Stomach (tissue), 9 donors: ENCODE results near the gene SMC1A. TPM values are rescaled to one million over a fixed set of nuclear protein-coding genes. Genes with fewer than 3 reads are reported as not detected.
A peak's percentile ranks its signal among the peaks of the same experiment; 100 is the strongest.

Experiments used
- DNase-seq, 2 donors: peaks; one replicate each; pipeline versions ENCODE4 v3.0.0 to v3.0.0-alpha.2; 2013 to 2019
- H3K27ac ChIP-seq, 5 donors: fragments of 200-600 bp in 4 of 5; sonication (generic) in 4 of 5; one replicate each; pipeline ENCODE4 v1.5.1; 2013 to 2019; ENCODE audit warnings: mild to moderate bottlenecking in 1 of 5, moderate library complexity in 1 of 5
- H3K27me3 ChIP-seq, 3 donors: fragments of 200-600 bp; sonication (generic); one replicate each; pipeline ENCODE4 v1.5.1; 2017 to 2019; ENCODE audit warnings: mixed run types in 1 of 3
- H3K36me3 ChIP-seq, 4 donors: fragments of 200-600 bp; sonication (generic); 1 replicate in 3 of 4; 2 replicates in 1 of 4; pipeline ENCODE4 v1.5.1; 2016 to 2019
- H3K4me1 ChIP-seq, 4 donors: fragments of 200-600 bp; sonication (generic); one replicate each; pipeline ENCODE4 v1.5.1; 2016 to 2019
- H3K4me3 ChIP-seq, 4 donors: fragments of 200-600 bp; sonication (generic) in 3 of 4; one replicate each; pipeline ENCODE4 v1.5.1; 2016 to 2019; ENCODE audit warnings: mild to moderate bottlenecking in 1 of 4
- H3K9me3 ChIP-seq, 4 donors: fragments of 200-600 bp; sonication (generic); one replicate each; pipeline ENCODE4 v1.5.1; 2016 to 2019
- EP300 ChIP-seq: sonication (generic); formaldehyde crosslinking; IDR thresholded peaks from one replicate; pipeline ENCODE4 v1.6.1; 2017; ENCODE audit warnings: antibody characterized with exemption
- POLR2A ChIP-seq, 4 donors: fragments of 450-650 bp; IDR thresholded peaks; one replicate each; pipeline ENCODE4 v1.6.1; 2016; ENCODE audit warnings: antibody characterized with exemption in 4 of 4, control low read depth in 2 of 4, mild to moderate bottlenecking in 1 of 4, moderate library complexity in 1 of 4
- POLR2AphosphoS5 ChIP-seq, 3 donors: sonication (generic); formaldehyde crosslinking; IDR thresholded peaks; one replicate each; pipeline ENCODE4 v1.6.1; 2016; ENCODE audit warnings: antibody characterized with exemption in 3 of 3
- WGBS, 5 donors: extraction: QIAGEN DNeasy Blood & Tissue Kit in 3 of 5; methylation state at CpG; one replicate each; pipeline versions ENCODE4 v1.1.5 to v1.1.7; 2013 to 2018; 5-methylcytosine and 5-hydroxymethylcytosine counted together
- intact Hi-C: fragments of 100-400 bp; cut with DNase I; formaldehyde crosslinking; loops from one replicate; pipeline ENCODE4 v1.15.1; 2023; ENCODE audit warnings: low total_unique reads
- polyA plus RNA-seq, 3 donors: library from polyadenylated mRNA; stranded (reverse); fragments of 200-250 nt; gene quantifications; one replicate each; pipeline ENCODE4 v1.2.3, GENCODE V29; 2013
- total RNA-seq, 5 donors: library from RNA; depleted of rRNA; stranded (reverse); fragments of >200 nt; gene quantifications; one replicate each; pipeline versions ENCODE4 v1.1.0 to v1.2.3, GENCODE V29; 2014 to 2016
- TF ChIP-seq, protein P1 (sequence below), 7 experiments: fragments of 450-650 bp in 4 of 7; fragments of 200-600 bp in 3 of 7; sonication (generic) in 3 of 7; IDR thresholded peaks; one replicate each; pipeline ENCODE4 v1.5.1; 2016 to 2019; ENCODE audit warnings: antibody characterized with exemption in 7 of 7, control low read depth in 2 of 7, mild to moderate bottlenecking in 1 of 7
- donor health status: healthy with polysubstance abuse.
- donor health status: Bipolar disorder and iron deficiency.
- donor health status: healthy.

The SMC1A gene
- total and polyA plus RNA-seq, 8 donors: 4.3 to 31.2 (median 21.7) TPM

DNA sequence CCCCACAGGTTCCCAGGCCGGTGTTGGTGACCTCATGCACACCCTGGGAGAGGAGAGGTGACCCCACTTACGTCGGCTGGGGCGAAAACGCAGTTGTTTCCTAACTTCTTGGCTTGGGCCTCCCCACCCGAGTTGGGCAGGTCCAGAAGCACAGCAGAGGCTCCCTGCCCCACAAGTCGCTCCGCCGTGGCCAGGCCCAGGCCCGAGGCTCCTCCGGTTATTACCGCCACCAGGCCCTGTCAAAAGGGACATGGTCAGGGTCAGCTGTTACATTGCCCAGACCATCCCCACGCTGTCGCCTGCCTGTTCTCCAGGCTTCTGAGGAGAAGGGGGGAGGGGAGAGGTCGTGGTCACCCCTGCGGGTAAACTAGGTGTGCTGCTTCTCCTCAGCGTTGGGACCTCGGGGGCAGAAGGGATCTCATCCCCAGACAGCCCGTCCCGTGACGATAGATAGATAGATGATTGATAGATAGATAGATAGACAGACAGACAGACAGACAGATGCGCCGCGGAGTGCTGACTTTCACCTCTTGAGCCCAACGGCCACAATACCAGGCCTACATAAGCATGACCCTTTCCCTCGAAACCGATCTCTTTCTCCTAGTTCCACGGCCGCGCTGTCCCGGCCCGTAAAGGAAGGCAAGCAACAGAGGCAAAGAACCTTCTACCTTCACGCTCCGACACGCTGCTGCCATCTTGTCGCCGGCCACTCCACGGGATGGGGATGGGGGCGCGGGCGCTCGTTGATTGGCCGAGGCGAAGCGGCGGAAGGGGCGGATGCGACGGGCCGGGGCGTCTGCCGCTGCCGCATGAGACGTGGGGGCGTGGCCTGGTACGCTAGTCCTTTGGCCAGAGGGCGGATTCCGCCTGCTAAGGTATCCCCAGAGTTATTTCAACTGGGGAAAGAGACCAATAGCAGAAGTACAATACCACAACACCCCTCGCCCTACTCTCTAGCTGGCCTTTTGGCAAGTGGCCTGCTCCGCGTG lies 11.5 kb upstream of the SMC1A start, which contains the start of gene HSD17B10:
Gene HSD17B10, minus strand, starts transcription at position 720 of the 989 bp plus-strand sequence. Its CDS starts 25 bp downstream, at position 695.
- Histone ChIP-seq H3K9me3 (no peaks in the 10 kb centered on the region), H3K27me3 (peaks cover 0 to 15% (median 0%) of the 10 kb centered on the region in 3 donors), H3K36me3 (peaks cover 0 to 35% (median 30%) of the 10 kb centered on the region in 4 donors), H3K27ac (peak within 1 kb of the TSS; percentile 33 to 84 (median 74)), H3K4me1 (peaks cover 0 to 13% (median 10%) of the 10 kb centered on the region in 4 donors), H3K4me3 (peak within 1 kb of the TSS; percentile 52 to 72 (median 62))
- peak; percentile 92 to 96 for DNase-seq
- WGBS, 5 donors: 2 to 26% (median 8%) methylated on average over 27 to 61 of the region's 61 CpGs
- TF ChIP-seq EP300 (no peak), POLR2AphosphoS5 (IDR thresholded peaks at IDR 0.05) (peak; percentile 55 to 78 (median 56))
- intact Hi-C loops: loop anchor here (10.0 kb wide), 1 partner anchor 119 kb away; no protein-coding TSS in a partner anchor

DNA sequence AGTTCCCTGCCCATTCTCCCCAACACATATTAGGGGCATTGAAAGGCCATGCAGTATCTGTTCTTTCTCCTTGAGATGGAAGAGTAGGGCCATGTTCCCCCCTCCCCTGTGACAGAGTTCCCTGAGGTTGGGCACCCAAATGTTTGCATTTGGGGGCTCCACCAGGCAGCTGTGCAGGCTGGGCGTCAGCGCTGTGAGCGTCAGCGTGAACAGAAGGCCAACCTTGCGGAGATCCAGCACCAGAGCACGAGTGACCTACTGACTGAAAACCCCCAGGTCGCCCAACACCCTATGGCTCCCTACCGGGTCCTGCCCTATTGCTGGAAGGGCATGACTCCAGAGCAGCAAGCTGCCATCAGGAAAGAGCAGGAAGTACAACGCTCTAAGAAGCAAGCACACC lies 7.8 kb upstream of the SMC1A start:
- H3K4me1 ChIP-seq: peaks cover 0 to 13% (median 10%) of the 10 kb centered on the region in 4 donors
- 88 to 95% (median 92%) methylated on average over 9 of the region's 9 CpGs for WGBS, 5 donors
- H3K36me3 ChIP-seq: peaks cover 0 to 45% (median 34%) of the 10 kb centered on the region in 4 donors
- TF ChIP-seq, protein P1, sequence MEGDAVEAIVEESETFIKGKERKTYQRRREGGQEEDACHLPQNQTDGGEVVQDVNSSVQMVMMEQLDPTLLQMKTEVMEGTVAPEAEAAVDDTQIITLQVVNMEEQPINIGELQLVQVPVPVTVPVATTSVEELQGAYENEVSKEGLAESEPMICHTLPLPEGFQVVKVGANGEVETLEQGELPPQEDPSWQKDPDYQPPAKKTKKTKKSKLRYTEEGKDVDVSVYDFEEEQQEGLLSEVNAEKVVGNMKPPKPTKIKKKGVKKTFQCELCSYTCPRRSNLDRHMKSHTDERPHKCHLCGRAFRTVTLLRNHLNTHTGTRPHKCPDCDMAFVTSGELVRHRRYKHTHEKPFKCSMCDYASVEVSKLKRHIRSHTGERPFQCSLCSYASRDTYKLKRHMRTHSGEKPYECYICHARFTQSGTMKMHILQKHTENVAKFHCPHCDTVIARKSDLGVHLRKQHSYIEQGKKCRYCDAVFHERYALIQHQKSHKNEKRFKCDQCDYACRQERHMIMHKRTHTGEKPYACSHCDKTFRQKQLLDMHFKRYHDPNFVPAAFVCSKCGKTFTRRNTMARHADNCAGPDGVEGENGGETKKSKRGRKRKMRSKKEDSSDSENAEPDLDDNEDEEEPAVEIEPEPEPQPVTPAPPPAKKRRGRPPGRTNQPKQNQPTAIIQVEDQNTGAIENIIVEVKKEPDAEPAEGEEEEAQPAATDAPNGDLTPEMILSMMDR (IDR thresholded peaks at IDR 0.05): no peak
- TF ChIP-seq EP300 (no peak), POLR2AphosphoS5 (IDR thresholded peaks at IDR 0.05) (no peak), POLR2A (IDR thresholded peaks at IDR 0.05) (no peak)
- H3K27ac ChIP-seq: no peak overlapping the region
- intact Hi-C loops: loop anchor here (10.0 kb wide), 1 partner anchor 115 kb away; no protein-coding TSS in a partner anchor
- H3K4me3 ChIP-seq: no peak overlapping the region
- DNase-seq: no peak
- no peaks in the 10 kb centered on the region for H3K9me3 ChIP-seq
- peaks cover 0 to 10% (median 0%) of the 10 kb centered on the region in 3 donors for H3K27me3 ChIP-seq

DNA sequence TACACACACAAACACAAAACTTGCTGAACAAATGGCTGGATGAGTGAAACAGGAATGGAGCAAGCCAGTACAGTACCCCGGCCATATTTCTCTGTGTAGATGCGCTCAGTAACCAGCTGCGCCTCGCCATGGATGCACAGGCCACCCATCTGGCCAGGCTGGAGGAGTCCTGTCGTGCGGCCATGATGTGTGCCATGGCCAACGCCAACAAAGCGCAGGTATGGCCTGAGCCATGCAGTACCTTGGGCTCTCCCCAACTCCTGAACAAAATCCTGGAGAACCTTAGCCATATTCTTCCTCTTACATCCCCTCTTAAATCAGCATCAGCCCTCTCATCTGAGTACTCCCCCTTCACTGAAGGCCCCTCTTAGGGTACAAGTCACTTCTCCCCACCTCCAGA lies 7.3 kb upstream of the SMC1A start:
- Histone ChIP-seq H3K4me3 (no peak overlapping the region), H3K4me1 (peaks cover 0 to 12% (median 8%) of the 10 kb centered on the region in 4 donors), H3K27ac (no peak overlapping the region), H3K27me3 (peaks cover 0 to 10% (median 0%) of the 10 kb centered on the region in 3 donors), H3K36me3 (peaks cover 0 to 45% (median 34%) of the 10 kb centered on the region in 4 donors), H3K9me3 (no peaks in the 10 kb centered on the region)
- TF ChIP-seq, protein P1 (IDR thresholded peaks at IDR 0.05): no peak
- TF ChIP-seq POLR2A (IDR thresholded peaks at IDR 0.05) (no peak), POLR2AphosphoS5 (IDR thresholded peaks at IDR 0.05) (no peak), EP300 (no peak)
- DNase-seq: no peak
- WGBS, 5 donors: 94 to 99% (median 95%) methylated on average over 8 of the region's 8 CpGs
- intact Hi-C loops: loop anchor here (10.0 kb wide), 1 partner anchor 115 kb away; no protein-coding TSS in a partner anchor

DNA sequence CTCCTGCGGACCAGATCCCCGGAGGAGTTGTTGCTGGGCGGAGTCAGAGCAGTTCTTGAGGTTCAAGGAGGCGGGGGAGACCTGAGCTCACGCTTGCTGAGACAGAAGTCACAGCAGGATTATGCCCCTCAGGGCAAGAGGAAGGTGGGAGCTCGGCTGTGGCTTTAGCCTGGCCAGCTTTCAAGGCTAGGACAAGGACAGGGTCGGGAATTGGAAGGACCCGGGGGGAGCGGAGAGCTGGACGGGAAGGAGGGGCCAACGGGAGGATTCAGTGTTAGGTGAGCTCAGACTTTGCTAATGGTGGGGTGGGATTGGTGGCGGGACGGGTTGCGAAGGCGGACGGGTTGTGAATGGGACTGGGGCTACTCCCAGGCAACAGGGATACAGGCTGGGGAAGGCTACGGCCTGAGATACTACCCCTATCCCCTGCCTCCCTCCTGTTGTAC lies 430 bp upstream of the SMC1A start, which contains the start of gene RIBC1:
Gene RIBC1, plus strand, starts transcription at position 13 of the 446 bp plus-strand sequence. CDS start 3,404 bp downstream, outside the sequence.
- Histone ChIP-seq H3K4me1 (peaks cover 4 to 33% (median 23%) of the 10 kb centered on the region in 4 donors), H3K4me3 (peak within 1 kb of the TSS; percentile 57 to 75 (median 66)), H3K36me3 (peaks cover 0 to 5% (median 0%) of the 10 kb centered on the region in 4 donors), H3K27ac (peak within 1 kb of the TSS; percentile 89 to 96 (median 96)), H3K27me3 (no peaks in the 10 kb centered on the region), H3K9me3 (no peaks in the 10 kb centered on the region)
- intact Hi-C loops: no loop called here
- TF ChIP-seq POLR2A (IDR thresholded peaks at IDR 0.05) (no peak), EP300 (no peak), POLR2AphosphoS5 (IDR thresholded peaks at IDR 0.05) (no peak)
- TF ChIP-seq, protein P1 (IDR thresholded peaks at IDR 0.05): no peak
- DNase-seq: no peak
- WGBS, 5 donors: 4 to 8% (median 5%) methylated on average over 15 to 17 of the region's 17 CpGs
